Middle frontal gyrus (tissue), 1 donor: ENCODE data around the gene HPCAL1.

ENCODE experiments used
- DNase-seq: peaks from one replicate; pipeline ENCODE4 v3.0.0-alpha.2; 2015; ENCODE audit warnings: low spot score; ENCODE audit errors: extremely low spot score

HPCAL1 gene

DNA sequence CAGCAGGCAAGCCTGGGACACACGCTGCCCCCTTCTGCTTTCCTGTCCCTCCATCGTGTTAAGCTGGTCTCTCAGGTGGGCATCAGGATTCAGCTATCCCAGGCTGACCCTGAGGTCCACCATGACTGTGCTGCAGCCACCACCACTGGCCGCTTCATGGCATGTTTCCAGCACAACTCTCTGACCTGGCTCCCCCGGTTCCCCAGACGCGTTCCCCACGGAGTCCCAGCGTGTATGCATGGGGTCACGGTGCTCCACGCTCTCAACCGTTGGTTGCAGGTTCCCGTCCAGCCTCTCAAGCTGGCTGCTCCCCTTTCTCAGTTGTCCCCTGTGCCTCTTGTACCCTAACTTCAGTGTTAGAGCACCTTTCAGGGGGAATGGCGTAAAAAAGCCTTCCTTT is 20.3 kb downstream of the HPCAL1 start:
- DNase-seq = no peak

GRCh38 chr2:10323535-10323934 is 20.8 kb downstream of the HPCAL1 start:
- DNase-seq = no peak

GRCh38 chr2:10324095-10324832 is 21.6 kb downstream of the HPCAL1 start:
- DNase-seq = no peak

DNA sequence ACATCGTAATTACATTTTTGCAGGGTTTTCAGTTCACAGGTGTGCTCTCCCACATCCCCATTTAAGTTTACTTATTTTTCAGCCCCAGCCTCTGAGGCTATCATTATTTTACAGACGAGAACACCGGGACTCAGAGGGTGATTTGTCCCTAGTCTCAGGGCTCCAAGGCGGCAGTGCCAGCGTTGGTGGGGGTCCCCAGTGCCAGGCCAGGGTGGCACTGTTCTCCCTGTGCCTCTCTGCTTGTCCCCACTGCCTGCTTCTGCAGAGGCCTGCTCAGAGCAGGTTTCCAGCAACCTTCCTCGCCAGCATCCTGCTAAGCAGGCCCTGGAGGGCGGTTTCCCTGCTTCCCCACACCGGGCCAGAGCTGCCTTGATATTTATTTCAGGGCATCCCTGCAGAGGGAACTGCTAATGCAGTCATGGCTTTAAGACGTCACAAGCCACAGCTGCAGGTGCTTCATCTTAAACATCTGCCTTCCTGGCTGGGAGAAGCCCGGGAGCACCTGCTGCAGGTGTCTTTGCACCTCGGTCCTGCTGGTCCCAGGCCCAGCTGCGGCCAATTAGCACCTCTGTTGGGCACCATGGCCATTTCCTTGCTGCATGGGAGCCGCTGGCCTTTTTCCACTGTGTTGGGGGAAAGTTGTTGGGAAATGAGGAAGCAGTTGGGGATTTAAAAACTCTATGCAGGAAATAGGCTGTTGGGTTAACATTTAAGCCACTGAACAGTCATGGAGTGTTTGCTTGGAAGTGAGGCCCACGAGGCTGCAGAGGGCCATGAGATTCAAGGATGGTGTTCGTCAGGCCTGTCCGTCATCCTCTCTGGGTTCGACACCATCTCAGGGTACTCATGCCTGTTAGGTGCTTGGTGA is 22.8 kb downstream of the HPCAL1 start:
- DNase-seq = no peak

DNA sequence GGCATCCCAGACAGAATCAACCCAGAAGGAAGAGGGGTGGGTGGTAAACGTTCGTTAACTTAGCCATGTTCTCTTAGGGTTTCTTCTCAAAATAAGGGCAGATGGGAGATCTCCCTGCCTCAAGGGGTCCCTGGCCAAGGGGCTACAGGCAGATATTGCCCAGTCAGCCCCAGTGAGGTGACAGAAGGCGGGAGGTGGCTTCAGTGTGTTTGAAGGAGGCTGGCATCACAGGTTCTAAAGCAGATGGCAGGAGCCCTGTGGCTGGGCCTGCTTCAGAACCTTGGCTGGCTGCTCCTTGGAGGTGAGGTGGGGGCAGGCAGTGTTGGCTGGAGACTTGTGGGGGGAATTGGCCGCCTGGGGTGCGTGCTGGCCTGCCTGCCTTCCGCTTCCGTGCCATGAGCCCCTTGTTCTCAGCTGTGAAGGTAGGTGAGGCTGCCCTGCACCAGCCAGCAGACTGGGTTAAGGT is 23.5 kb downstream of the HPCAL1 start:
- no peak for DNase-seq

DNA sequence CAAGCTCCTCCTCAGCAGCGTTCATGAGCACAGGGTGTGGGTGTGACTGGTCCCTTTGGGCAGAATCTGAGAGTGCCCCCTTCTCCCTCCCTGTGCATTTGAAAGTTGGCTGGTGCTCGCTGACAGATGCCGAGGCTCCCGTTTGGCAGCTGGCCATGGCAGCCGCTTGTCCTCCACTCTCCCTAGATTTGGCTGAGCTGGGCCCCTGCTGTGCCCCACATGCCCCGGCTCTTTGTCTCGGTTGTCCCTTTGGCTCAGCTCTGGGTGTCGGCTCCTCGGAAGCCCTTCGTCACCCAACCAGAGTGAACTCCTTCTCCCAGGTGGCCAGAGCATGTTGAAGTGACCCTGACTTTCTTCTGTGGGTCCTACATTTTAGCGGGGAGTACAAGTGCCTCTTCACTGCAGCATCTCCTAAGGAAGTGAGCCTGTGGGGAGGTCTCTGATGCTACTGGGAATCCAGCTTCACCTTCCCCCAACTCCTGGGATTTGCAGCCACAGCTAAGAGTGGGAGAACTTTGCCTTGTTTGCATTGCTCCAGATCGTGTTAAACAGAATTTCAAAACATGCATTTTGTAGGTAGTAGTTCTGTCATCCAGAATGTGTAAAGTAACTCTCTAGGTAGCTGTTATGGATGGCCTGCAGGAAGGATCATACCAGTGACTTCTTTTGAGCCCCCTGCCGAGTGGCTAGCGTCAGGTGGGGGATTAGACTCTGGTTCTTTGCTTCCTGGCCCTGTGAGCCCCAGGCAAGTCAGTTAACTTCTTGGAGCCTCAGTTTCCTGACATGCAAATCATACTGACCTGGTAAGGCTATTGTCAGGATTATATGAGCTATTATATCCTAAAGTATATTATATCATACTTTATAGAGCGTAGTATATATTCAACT is 24.2 kb downstream of the HPCAL1 start:
- no peak for DNase-seq

GRCh38 chr2:10327896-10328669 is 25.4 kb downstream of the HPCAL1 start:
- DNase-seq = no peak

DNA sequence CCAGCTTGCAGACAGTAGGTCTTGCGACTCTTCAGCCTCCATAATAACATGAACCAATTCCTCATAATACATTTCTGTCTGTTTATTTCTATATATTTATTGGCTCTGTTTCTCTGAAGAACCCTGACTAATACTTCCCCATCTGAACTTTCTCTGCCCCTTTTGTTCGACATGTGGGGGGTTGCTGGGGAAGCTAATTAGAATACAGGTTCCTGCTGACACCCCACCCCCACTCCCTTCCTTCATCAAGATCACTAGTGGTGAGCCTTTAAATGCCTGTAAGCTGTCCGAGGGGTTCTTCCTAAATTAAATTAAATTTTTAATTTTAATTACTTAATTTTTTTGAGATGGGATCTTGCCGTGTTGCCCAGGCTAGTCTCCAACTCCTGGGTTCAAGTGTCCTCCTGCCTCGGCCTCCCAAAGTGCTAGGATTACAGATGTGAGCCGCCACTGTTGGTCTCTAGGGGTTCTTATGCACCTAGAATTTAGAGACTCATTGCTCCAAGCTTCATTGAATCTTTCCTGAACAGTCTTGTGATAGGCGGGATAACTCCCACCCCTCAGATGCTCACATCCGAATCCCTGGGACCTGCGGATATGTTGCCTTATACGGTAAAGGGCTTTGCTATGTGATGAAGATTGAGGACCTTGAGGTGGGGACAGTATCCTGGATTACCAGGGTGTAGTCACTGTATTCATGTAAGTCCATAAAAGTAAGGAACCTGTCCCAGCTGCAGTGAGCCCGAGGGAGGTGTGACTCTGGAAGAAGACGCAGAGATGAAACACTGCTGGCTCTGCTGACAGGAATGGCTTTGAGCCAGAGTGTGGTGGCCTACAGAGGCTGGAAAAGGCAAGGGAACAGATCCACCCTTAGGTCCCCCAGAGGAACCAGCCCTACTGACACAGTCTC is 26.2 kb downstream of the HPCAL1 start:
- no peak for DNase-seq

- DNase-seq = no peak
Observed at GRCh38 chr2:10329580-10329879, 26.8 kb downstream of the HPCAL1 start.

GRCh38 chr2:10329880-10330699 is 27.4 kb downstream of the HPCAL1 start:
- DNase-seq = no peak

DNA sequence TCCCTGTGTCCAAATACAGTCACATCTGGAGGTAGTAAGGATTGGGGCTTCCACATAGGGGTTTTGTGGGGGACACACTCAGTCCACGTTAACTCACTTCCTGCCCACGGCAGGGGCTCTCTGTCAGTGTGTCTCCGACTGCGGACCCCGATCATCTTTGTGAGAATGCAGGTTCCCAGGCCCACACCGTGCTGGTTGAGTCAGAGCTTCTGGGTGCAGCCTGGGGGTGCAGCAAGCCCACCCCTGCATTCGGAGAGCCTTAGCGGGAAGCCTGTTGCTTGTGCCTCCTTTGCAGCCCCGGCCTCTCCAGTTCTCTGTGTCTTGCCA is 28.0 kb downstream of the HPCAL1 start:
- no peak for DNase-seq

- no peak for DNase-seq
Observed at GRCh38 chr2:10331027-10331701, 28.5 kb downstream of the HPCAL1 start.

GRCh38 chr2:10331702-10332401 is 29.1 kb downstream of the HPCAL1 start:
- DNase-seq = no peak

- no peak for DNase-seq
Observed at GRCh38 chr2:10332402-10333246, 29.9 kb downstream of the HPCAL1 start.

GRCh38 chr2:10333247-10333613 is 30.5 kb downstream of the HPCAL1 start:
- DNase-seq = no peak

DNA sequence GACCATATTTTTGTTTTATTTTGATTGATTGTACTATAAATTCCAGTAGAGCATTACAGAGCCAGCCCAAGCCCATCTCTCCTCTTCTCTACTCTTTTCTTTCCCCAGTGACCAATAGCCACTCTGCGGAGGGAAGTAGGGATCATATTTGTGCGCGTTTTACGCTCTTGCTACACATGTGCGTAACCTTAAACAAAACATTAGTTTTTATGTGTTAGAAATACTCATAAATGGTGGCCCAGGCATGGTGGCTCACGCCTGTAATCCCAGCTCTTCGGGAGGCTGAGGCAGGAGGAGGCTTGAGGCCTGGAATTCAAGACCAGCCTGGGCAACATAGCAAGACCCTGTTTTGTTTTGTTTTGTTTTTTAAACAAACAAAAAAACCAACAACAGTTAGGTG is 31.3 kb downstream of the HPCAL1 start:
- DNase-seq = no peak
